Urinary bladder (tissue), 4 donors: ENCODE data around the gene ZC2HC1B. TPM values are rescaled to one million over a fixed set of nuclear protein-coding genes. Genes with fewer than 3 reads are reported as not detected.
"Not testable (repeated sequence)": the region's sequence is repeated elsewhere in the genome, so short reads cannot be mapped to it uniquely, and the experiment has no call there.

Experiments
- DNase-seq: peaks from one replicate; pipeline ENCODE4 v3.0.0-alpha.2; 2015; ENCODE audit errors: extremely low spot score
- H3K27ac ChIP-seq: one replicate; pipeline ENCODE4 v1.5.1; 2013; ENCODE audit warnings: low read depth, mild to moderate bottlenecking, moderate library complexity
- H3K36me3 ChIP-seq: one replicate; pipeline ENCODE4 v1.6.1; 2013; ENCODE audit warnings: mild to moderate bottlenecking, moderate library complexity; ENCODE audit not compliant: insufficient read depth
- H3K4me1 ChIP-seq: one replicate; pipeline ENCODE4 v1.6.1; 2013; ENCODE audit warnings: mild to moderate bottlenecking, moderate library complexity; ENCODE audit not compliant: insufficient read depth
- H3K4me3 ChIP-seq: one replicate; pipeline ENCODE4 v1.5.1; 2013; ENCODE audit warnings: low read depth, low read length
- WGBS: extraction: QIAGEN DNeasy Blood & Tissue Kit; methylation state at CpG from one replicate; pipeline ENCODE4 v1.1.7; 2013; 5-methylcytosine and 5-hydroxymethylcytosine counted together
- polyA plus RNA-seq: library from polyadenylated mRNA; stranded (reverse); fragments of 200-250 nt; gene quantifications from one replicate; pipeline ENCODE4 v1.2.3, GENCODE V29; 2013
- total RNA-seq: library from RNA; depleted of rRNA; stranded (reverse); fragments of >200 nt; gene quantifications from one replicate; pipeline ENCODE4 v1.2.3, GENCODE V29; 2014
- donor health status: healthy with polysubstance abuse.
- donor health status: healthy.

Gene ZC2HC1B
- total and polyA plus RNA-seq, 2 donors = not detected

DNA sequence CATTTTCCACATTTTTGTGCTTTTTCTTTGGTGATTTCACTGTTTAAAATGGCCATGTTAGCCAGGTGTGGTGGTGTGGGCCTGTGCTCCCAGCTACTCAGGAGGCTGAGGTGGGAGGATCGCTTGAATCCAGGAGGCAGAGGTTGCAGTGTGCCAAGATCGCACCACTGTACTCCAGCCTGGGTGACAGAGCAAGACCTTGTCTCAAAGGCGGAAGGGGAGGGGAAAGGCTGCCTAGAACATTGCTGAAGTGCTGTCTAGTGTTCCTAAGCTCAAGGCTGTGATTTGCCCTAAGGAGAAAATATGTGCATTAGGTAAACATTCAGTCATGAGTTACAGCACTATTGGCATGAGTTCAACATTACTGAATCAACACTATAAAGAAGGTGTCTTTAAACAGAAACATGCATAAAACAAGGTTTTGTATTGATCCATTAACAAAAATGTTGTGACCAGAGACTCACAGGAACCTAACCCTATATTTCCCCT lies 14.0 kb downstream of the ZC2HC1B start:
- H3K36me3 ChIP-seq = no peaks in the 10 kb centered on the region
- no peak overlapping the region for H3K27ac ChIP-seq
- WGBS = 95% methylated on average over 3 of the region's 3 CpGs
- DNase-seq = no peak
- no peak overlapping the region for H3K4me3 ChIP-seq
- no peaks in the 10 kb centered on the region for H3K4me1 ChIP-seq

GRCh38 chr6:143880412-143880811 lies 16.1 kb downstream of the ZC2HC1B start:
- WGBS = 66% methylated on average over 2 of the region's 2 CpGs
- no peak overlapping the region for H3K4me3 ChIP-seq
- H3K36me3 ChIP-seq = no peaks in the 10 kb centered on the region
- no peak overlapping the region for H3K27ac ChIP-seq
- DNase-seq = no peak
- H3K4me1 ChIP-seq = no peaks in the 10 kb centered on the region

DNA sequence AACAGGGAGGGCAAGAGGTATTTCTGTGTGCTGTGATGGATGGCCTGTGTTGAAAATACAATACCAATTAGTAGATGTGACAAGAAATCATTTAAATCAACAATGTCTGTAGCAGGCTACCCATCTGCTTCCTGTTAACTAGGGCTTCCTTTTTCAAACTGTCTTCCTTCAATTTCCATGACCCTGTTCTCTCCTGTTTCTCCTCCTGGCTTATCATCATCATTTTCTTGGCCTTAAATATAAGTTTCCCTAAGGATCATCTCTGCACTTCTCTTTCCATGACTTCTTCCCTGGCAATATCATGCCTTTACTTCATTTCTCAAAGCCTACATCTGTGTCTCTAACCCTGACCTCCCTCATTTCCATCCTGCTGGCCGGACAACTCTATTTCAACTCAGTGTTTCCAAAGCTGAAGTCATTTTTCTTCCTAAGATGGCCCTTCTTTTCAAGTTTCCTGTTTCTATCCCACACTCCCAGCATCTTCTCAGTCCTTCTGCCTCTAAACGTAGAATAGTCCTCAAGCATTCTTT lies 18.2 kb downstream of the ZC2HC1B start:
- Histone ChIP-seq H3K27ac (no peak overlapping the region), H3K4me1 (no peaks in the 10 kb centered on the region), H3K4me3 (no peak overlapping the region), H3K36me3 (no peaks in the 10 kb centered on the region)
- DNase-seq = no peak
- 73% methylated on average over 2 of the region's 2 CpGs for WGBS

- 71% methylated on average over 7 of the region's 7 CpGs for WGBS
- H3K4me1 ChIP-seq = no peaks in the 10 kb centered on the region
- H3K36me3 ChIP-seq = no peaks in the 10 kb centered on the region
- H3K27ac ChIP-seq = no peak overlapping the region
- no peak for DNase-seq
- H3K4me3 ChIP-seq = no peak overlapping the region
Observed at GRCh38 chr6:143884216-143884900, 20.1 kb downstream of the ZC2HC1B start.

GRCh38 chr6:143885116-143885515 lies 20.8 kb downstream of the ZC2HC1B start:
- DNase-seq = no peak
- H3K27ac ChIP-seq = no peak overlapping the region
- 98% methylated on average over 1 of the region's 1 CpG for WGBS
- H3K4me1 ChIP-seq = no peaks in the 10 kb centered on the region
- no peak overlapping the region for H3K4me3 ChIP-seq
- H3K36me3 ChIP-seq = no peaks in the 10 kb centered on the region

- Histone ChIP-seq H3K36me3 (no peaks in the 10 kb centered on the region), H3K4me1 (no peaks in the 10 kb centered on the region), H3K27ac (no peak overlapping the region), H3K4me3 (no peak overlapping the region)
- DNase-seq = no peak
- WGBS = 84% methylated on average over 1 of the region's 1 CpG
Observed at GRCh38 chr6:143894655-143895054, 30.4 kb downstream of the ZC2HC1B start.

- WGBS = 85% methylated on average over 3 of the region's 3 CpGs
- Histone ChIP-seq H3K4me1 (no peaks in the 10 kb centered on the region), H3K4me3 (no peak overlapping the region), H3K36me3 (no peaks in the 10 kb centered on the region), H3K27ac (no peak overlapping the region)
- no peak for DNase-seq
Observed at GRCh38 chr6:143896126-143896860, 32.0 kb downstream of the ZC2HC1B start.

DNA sequence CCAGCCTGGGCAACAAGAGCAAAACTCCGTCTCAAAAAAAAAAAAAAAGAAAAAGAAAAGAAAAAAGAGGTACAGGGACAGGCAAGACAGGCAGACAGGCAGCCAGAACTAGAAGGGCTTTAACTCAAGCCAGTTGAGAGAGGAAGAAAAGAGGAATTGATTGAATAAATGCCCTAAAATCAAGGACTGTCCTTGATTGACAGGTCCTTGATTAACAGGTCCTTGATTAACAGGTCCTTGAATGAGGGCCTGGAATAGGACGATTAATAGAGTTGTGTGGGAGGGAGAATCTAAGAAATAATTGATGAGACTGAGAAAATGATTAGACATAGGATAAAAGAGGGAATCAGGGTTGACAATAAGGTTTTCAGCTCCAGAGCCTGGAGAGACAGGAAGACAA lies 36.1 kb downstream of the ZC2HC1B start:
- H3K4me1 ChIP-seq = no peaks in the 10 kb centered on the region
- no peaks in the 10 kb centered on the region for H3K36me3 ChIP-seq
- no peak overlapping the region for H3K4me3 ChIP-seq
- WGBS = 92% methylated on average over 2 of the region's 2 CpGs
- DNase-seq = no peak
- no peak overlapping the region for H3K27ac ChIP-seq

- H3K4me3 ChIP-seq = no peak overlapping the region
- 12% methylated on average over 6 of the region's 6 CpGs for WGBS
- H3K27ac ChIP-seq = no peak overlapping the region
- no peaks in the 10 kb centered on the region for H3K4me1 ChIP-seq
- no peaks in the 10 kb centered on the region for H3K36me3 ChIP-seq
- DNase-seq = peak; percentile 78
Observed at GRCh38 chr6:143901885-143902750, 37.8 kb downstream of the ZC2HC1B start.

DNA sequence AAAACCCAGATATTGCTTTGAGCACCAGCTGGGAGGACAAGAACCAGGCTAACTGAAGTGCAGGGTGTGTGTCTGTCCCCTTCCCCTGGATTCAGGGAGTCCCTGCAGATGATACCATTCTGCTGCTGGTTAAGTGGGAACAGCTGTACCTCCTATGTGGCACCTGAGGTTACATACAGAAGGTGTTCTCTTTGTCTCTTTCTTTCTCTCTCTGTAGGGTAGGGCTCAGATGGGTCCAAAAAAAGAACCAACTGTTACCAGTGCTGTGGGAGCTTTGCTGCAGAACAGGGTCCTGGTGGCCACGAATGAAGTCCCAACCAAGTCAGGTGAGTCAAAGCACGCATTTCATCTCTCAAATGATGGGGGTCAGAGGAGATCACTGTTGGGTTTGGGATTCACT lies 38.6 kb downstream of the ZC2HC1B start:
- Histone ChIP-seq H3K36me3 (no peaks in the 10 kb centered on the region), H3K4me1 (no peaks in the 10 kb centered on the region), H3K4me3 (no peak overlapping the region), H3K27ac (peak overlapping the region; percentile 52)
- WGBS = 85% methylated on average over 2 of the region's 2 CpGs
- DNase-seq = no peak

GRCh38 chr6:143911028-143911427 lies 46.8 kb downstream of the ZC2HC1B start:
- no peak overlapping the region for H3K27ac ChIP-seq
- no peaks in the 10 kb centered on the region for H3K36me3 ChIP-seq
- H3K4me3 ChIP-seq = no peak overlapping the region
- 96% methylated on average over 1 of the region's 1 CpG for WGBS
- H3K4me1 ChIP-seq = no peaks in the 10 kb centered on the region
- no peak for DNase-seq

DNA sequence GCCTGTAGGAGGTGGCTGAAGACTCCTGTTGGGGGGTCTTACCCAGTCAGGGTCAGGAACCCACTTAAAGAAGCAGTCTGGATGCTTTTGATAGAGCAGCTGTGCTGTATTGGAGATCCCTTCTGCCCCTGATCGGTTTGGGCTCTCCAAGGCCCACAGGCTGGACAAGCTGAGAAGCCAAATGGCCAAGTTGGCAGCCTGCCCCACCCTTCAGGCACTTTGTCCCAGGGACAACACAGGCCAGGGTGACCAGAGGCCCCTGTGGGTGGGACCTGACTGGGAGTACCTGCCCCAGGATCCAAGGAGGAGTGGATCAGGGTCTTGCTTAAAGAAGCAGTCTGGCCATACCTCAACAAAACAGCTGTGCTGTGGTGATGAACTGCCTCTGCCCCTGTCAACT lies 48.4 kb downstream of the ZC2HC1B start:
- Histone ChIP-seq H3K4me3 (no peak overlapping the region), H3K36me3 (no peaks in the 10 kb centered on the region), H3K27ac (no peak overlapping the region), H3K4me1 (no peaks in the 10 kb centered on the region)
- no peak for DNase-seq
- 97% methylated on average over 1 of the region's 1 CpG for WGBS

- not testable (repeated sequence) for DNase-seq, H3K27ac ChIP-seq, H3K4me3 ChIP-seq, H3K36me3 ChIP-seq, H3K4me1 ChIP-seq
- WGBS = 84% methylated on average over 4 of the region's 4 CpGs
Observed at GRCh38 chr6:143917026-143917425, 52.8 kb downstream of the ZC2HC1B start.
